ENCODE data around the gene VPS33B.

- no peak for TF ChIP-seq CTCF (IDR thresholded peaks at IDR 0.05; ENCODE audit: low read depth, low read length)
- no peak for TF ChIP-seq EZH2phosphoT487 (IDR thresholded peaks at IDR 0.05; ENCODE audit: low read depth)
These were observed 52.1 kb downstream of the VPS33B start for GRCh38 chr15:90970274-90970673.
